HepG2 (cell line): ENCODE data around the gene TMEM121. TPM values are rescaled to one million over a fixed set of nuclear protein-coding genes. Genes with fewer than 3 reads are reported as not detected.

Source experiments
- AGO1 ChIP-seq: fragments of 200-400 bp; formaldehyde crosslinking; IDR thresholded peaks from 2 replicates; pipeline ENCODE4 v1.6.1; 2017; ENCODE audit warnings: mild to moderate bottlenecking, low read depth, low read length, moderate library complexity; ENCODE audit not compliant: poor library complexity, severe bottlenecking
- CBFB ChIP-seq: sonication (generic); formaldehyde crosslinking; IDR thresholded peaks from 2 replicates; pipeline ENCODE4 v1.4.0; 2020; ENCODE audit warnings: missing genetic modification reagents
- CBX1 ChIP-seq: IDR thresholded peaks from one replicate; pipeline ENCODE4 v1.6.1; 2016; ENCODE audit warnings: antibody characterized with exemption, low read depth
- ELF1 ChIP-seq: sonication (generic); formaldehyde crosslinking; IDR thresholded peaks from 2 replicates; pipeline ENCODE4 v1.4.0; 2020; ENCODE audit warnings: missing genetic modification reagents
- GATAD1 ChIP-seq: IDR thresholded peaks from 2 replicates; pipeline ENCODE4 v1.6.1; 2016; ENCODE audit warnings: missing genetic modification reagents, missing compliant biosample characterization
- GLI4 ChIP-seq: sonication (generic); formaldehyde crosslinking; IDR thresholded peaks from 2 replicates; pipeline ENCODE4 v1.5.1; 2020; ENCODE audit warnings: missing genetic modification reagents, mild to moderate bottlenecking, moderate library complexity, borderline replicate concordance
- HDAC2 ChIP-seq: sonication (generic); formaldehyde crosslinking; IDR thresholded peaks from 2 replicates; pipeline ENCODE4 v1.4.0; 2020; ENCODE audit warnings: missing genetic modification reagents
- HES4 ChIP-seq: sonication (generic); formaldehyde crosslinking; IDR thresholded peaks from 2 replicates; pipeline ENCODE4 v1.9.0; 2021; ENCODE audit warnings: mild to moderate bottlenecking, missing genetic modification reagents, borderline replicate concordance
- JARID2 ChIP-seq: sonication (generic); formaldehyde crosslinking; IDR thresholded peaks from 2 replicates; pipeline ENCODE4 v1.8.1; 2023; ENCODE audit warnings: missing genetic modification reagents, inconsistent platforms; ENCODE audit not compliant: insufficient replicate concordance
- NFE2L2 ChIP-seq: fragments of 150-350 bp; IDR thresholded peaks from 2 replicates; pipeline ENCODE4 v1.6.1; 2014; ENCODE audit warnings: low read length
- NFIC ChIP-seq: IDR thresholded peaks from 2 replicates; pipeline ENCODE4 v1.6.1; 2012; ENCODE audit warnings: mild to moderate bottlenecking, low read length, inconsistent platforms
- POLR2G ChIP-seq: fragments of 200-400 bp; formaldehyde crosslinking; IDR thresholded peaks from 2 replicates; pipeline ENCODE4 v1.6.1; 2018; ENCODE audit warnings: mild to moderate bottlenecking, low read depth, low read length, moderate library complexity
- SP140L ChIP-seq: sonication (generic); formaldehyde crosslinking; IDR thresholded peaks from 2 replicates; pipeline ENCODE4 v1.4.0; 2020; ENCODE audit warnings: missing genetic modification reagents, borderline replicate concordance
- ZBTB38 ChIP-seq: sonication (generic); formaldehyde crosslinking; IDR thresholded peaks from 2 replicates; pipeline ENCODE4 v1.5.1; 2020; ENCODE audit warnings: mild to moderate bottlenecking, missing genetic modification reagents
- ZNF12 ChIP-seq: sonication (generic); formaldehyde crosslinking; IDR thresholded peaks from 2 replicates; pipeline ENCODE4 v1.5.0; 2020; ENCODE audit warnings: missing genetic modification reagents
- ZNF264 ChIP-seq: sonication (generic); formaldehyde crosslinking; IDR thresholded peaks from 2 replicates; pipeline ENCODE4 v1.4.0; 2020; ENCODE audit warnings: missing genetic modification reagents
- ZNF432 ChIP-seq: sonication (generic); formaldehyde crosslinking; IDR thresholded peaks from 2 replicates; pipeline ENCODE4 v1.5.0; 2020; ENCODE audit warnings: missing genetic modification reagents, mild to moderate bottlenecking, borderline replicate concordance
- ZNF530 ChIP-seq: sonication (generic); formaldehyde crosslinking; IDR thresholded peaks from 2 replicates; pipeline ENCODE4 v1.5.0; 2020; ENCODE audit warnings: low read depth, mild to moderate bottlenecking, missing genetic modification reagents
- ZNF616 ChIP-seq: sonication (generic); formaldehyde crosslinking; IDR thresholded peaks from 2 replicates; pipeline ENCODE4 v1.5.0; 2020; ENCODE audit warnings: low read depth, mild to moderate bottlenecking, missing genetic modification reagents
- ZNF678 ChIP-seq: sonication (generic); formaldehyde crosslinking; IDR thresholded peaks from 2 replicates; pipeline ENCODE4 v1.4.0; 2020; ENCODE audit warnings: mild to moderate bottlenecking, missing genetic modification reagents
- ZSCAN30 ChIP-seq: sonication (generic); formaldehyde crosslinking; IDR thresholded peaks from 2 replicates; pipeline ENCODE4 v1.5.0; 2020; ENCODE audit warnings: mild to moderate bottlenecking, missing genetic modification reagents
- polyA plus RNA-seq, 8 experiments: library from polyadenylated mRNA; depleted of rRNA in 3 of 8; stranded (reverse) in 7 of 8; unstranded in 1 of 8; fragments of >200 nt; fragmentation: Illumina TruSeq in 4 of 8; extraction: Trizol in 4 of 8; gene quantifications; 2 replicates each; pipeline versions ENCODE4 v1.2.1 to v1.2.3, GENCODE V29; 2011 to 2016; ENCODE audit warnings: low read depth in 4 of 8, missing spikeins in 1 of 8, mixed read lengths in 1 of 8; ENCODE audit not compliant: insufficient read depth in 1 of 8
- total RNA-seq, 5 experiments: library from RNA; depleted of rRNA; stranded (reverse); fragments of >200 nt; fragmentation: Illumina TruSeq; extraction: Trizol; gene quantifications; 2 replicates each; pipeline ENCODE4 v1.2.3, GENCODE V29; 2016; ENCODE audit warnings: low read depth in 1 of 5
- TF ChIP-seq, protein P1 (sequence below): IDR thresholded peaks from 2 replicates; pipeline ENCODE4 v1.6.1; 2016; ENCODE audit warnings: missing genetic modification reagents, missing compliant biosample characterization
- TF ChIP-seq, protein P2 (sequence below): IDR thresholded peaks from 2 replicates; pipeline ENCODE4 v1.6.1; 2016; ENCODE audit warnings: mild to moderate bottlenecking, missing biosample characterization, missing genetic modification reagents
- TF ChIP-seq, protein P3 (sequence below): IDR thresholded peaks from 2 replicates; pipeline ENCODE4 v1.6.1; 2016
- TF ChIP-seq, protein P4 (sequence below): sonication (generic); formaldehyde crosslinking; IDR thresholded peaks from 2 replicates; pipeline ENCODE4 v1.5.1; 2020; ENCODE audit warnings: mild to moderate bottlenecking, missing genetic modification reagents, moderate library complexity
- TF ChIP-seq, protein P5 (sequence below): IDR thresholded peaks from 2 replicates; pipeline ENCODE4 v1.6.1; 2012; ENCODE audit warnings: inconsistent platforms
- TF ChIP-seq, protein P6 (sequence below): sonication (generic); formaldehyde crosslinking; IDR thresholded peaks from 2 replicates; pipeline ENCODE4 v1.8.1; 2023; ENCODE audit warnings: mild to moderate bottlenecking, missing genetic modification reagents
- TF ChIP-seq, protein P7 (sequence below): sonication (generic); formaldehyde crosslinking; IDR thresholded peaks from 2 replicates; pipeline ENCODE4 v1.8.0; 2023; ENCODE audit warnings: mild to moderate bottlenecking, missing genetic modification reagents

The TMEM121 gene
- total and polyA plus RNA-seq, 2 of the 13 experiments (the other 11 are each of a cell fraction or from before 2014, with no cell fraction given) = 6.6 to 19.0 TPM

DNA sequence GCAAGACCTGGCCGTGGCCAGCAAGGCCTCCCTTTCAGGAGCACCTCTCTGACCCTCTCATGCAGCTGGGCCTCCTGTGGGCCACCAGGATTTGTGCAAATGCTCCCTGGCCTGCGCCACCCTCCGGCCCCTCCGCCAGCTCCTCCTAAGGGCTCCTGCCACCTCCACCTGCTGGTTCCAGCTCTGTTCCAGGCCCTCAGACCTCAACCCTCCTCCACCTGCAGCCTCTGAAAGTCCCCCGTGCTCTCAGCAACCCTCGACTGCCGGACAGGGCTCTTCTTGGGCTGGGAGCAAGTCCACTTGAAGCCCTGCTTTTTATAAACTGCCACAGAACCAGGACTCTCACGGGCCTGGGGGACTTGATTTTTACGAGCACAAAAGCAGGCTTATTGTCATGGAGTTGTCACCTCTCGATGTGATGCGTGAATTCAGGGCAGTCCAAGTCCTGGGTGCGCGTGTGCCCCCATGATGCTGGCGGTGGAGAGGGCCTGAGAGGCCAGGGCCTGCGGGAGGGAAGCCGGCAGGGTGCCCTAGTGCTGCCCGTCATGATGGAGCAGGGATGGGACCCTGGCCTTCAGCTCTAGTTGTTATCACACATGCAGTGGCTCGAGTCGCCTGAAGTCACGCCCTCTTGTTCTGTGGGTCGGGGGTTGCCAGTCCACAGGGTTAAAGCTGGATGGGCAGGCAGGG is 26.2 kb upstream of the TMEM121 start (continued):
- TF ChIP-seq, protein P1, sequence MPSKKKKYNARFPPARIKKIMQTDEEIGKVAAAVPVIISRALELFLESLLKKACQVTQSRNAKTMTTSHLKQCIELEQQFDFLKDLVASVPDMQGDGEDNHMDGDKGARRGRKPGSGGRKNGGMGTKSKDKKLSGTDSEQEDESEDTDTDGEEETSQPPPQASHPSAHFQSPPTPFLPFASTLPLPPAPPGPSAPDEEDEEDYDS (CRISPR knock-in tag) = no peak; the same call in 1 of the 2 replicates
- TF ChIP-seq CBFB (CRISPR knock-in tag) (no peak), ZNF678 (CRISPR knock-in tag) (no peak), ZNF12 (CRISPR knock-in tag) (no peak), SP140L (CRISPR knock-in tag) (no peak), ZNF616 (CRISPR knock-in tag) (peak; percentile 32; the same call in 1 of the 2 replicates), ZSCAN30 (CRISPR knock-in tag) (no peak), HDAC2 (CRISPR knock-in tag) (no peak), GATAD1 (CRISPR knock-in tag) (no peak), AGO1 (peak; percentile 18), JARID2 (CRISPR knock-in tag) (no peak), GLI4 (CRISPR knock-in tag) (no peak), NFE2L2 (no peak), ZNF432 (CRISPR knock-in tag) (no peak), HES4 (CRISPR knock-in tag) (no peak), ZNF530 (CRISPR knock-in tag) (no peak), NFIC (no peak), ZNF264 (CRISPR knock-in tag) (no peak), POLR2G (peak; percentile 71), CBX1 (no peak), ZBTB38 (peak; percentile 81; the same call in 1 of the 2 replicates), ELF1 (no peak)
- TF ChIP-seq, protein P2, sequence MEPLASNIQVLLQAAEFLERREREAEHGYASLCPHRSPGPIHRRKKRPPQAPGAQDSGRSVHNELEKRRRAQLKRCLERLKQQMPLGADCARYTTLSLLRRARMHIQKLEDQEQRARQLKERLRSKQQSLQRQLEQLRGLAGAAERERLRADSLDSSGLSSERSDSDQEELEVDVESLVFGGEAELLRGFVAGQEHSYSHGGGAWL (CRISPR knock-in tag) = no peak
- TF ChIP-seq, protein P3, sequence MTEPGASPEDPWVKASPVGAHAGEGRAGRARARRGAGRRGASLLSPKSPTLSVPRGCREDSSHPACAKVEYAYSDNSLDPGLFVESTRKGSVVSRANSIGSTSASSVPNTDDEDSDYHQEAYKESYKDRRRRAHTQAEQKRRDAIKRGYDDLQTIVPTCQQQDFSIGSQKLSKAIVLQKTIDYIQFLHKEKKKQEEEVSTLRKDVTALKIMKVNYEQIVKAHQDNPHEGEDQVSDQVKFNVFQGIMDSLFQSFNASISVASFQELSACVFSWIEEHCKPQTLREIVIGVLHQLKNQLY (CRISPR knock-in tag) = no peak
- TF ChIP-seq, protein P4, sequence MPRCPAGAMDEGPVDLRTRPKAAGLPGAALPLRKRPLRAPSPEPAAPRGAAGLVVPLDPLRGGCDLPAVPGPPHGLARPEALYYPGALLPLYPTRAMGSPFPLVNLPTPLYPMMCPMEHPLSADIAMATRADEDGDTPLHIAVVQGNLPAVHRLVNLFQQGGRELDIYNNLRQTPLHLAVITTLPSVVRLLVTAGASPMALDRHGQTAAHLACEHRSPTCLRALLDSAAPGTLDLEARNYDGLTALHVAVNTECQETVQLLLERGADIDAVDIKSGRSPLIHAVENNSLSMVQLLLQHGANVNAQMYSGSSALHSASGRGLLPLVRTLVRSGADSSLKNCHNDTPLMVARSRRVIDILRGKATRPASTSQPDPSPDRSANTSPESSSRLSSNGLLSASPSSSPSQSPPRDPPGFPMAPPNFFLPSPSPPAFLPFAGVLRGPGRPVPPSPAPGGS (CRISPR knock-in tag) = no peak; the same call in 1 of the 2 replicates
- TF ChIP-seq, protein P5, sequence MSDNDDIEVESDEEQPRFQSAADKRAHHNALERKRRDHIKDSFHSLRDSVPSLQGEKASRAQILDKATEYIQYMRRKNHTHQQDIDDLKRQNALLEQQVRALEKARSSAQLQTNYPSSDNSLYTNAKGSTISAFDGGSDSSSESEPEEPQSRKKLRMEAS = no peak
- TF ChIP-seq, protein P6, sequence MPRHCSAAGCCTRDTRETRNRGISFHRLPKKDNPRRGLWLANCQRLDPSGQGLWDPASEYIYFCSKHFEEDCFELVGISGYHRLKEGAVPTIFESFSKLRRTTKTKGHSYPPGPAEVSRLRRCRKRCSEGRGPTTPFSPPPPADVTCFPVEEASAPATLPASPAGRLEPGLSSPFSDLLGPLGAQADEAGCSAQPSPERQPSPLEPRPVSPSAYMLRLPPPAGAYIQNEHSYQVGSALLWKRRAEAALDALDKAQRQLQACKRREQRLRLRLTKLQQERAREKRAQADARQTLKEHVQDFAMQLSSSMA = 0 out of 2 replicates have a peak, but pooled peaks have one; percentile 10
- TF ChIP-seq, protein P7, sequence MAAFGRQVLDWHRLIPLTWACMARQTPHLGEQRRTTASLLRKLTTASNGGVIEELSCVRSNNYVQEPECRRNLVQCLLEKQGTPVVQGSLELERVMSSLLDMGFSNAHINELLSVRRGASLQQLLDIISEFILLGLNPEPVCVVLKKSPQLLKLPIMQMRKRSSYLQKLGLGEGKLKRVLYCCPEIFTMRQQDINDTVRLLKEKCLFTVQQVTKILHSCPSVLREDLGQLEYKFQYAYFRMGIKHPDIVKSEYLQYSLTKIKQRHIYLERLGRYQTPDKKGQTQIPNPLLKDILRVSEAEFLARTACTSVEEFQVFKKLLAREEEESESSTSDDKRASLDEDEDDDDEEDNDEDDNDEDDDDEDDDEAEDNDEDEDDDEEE (CRISPR knock-in tag) = 0 out of 2 replicates have a peak, but pooled peaks have one; percentile 42
